ENCODE results near the gene TENT4A.

- TF ChIP-seq, protein P1, sequence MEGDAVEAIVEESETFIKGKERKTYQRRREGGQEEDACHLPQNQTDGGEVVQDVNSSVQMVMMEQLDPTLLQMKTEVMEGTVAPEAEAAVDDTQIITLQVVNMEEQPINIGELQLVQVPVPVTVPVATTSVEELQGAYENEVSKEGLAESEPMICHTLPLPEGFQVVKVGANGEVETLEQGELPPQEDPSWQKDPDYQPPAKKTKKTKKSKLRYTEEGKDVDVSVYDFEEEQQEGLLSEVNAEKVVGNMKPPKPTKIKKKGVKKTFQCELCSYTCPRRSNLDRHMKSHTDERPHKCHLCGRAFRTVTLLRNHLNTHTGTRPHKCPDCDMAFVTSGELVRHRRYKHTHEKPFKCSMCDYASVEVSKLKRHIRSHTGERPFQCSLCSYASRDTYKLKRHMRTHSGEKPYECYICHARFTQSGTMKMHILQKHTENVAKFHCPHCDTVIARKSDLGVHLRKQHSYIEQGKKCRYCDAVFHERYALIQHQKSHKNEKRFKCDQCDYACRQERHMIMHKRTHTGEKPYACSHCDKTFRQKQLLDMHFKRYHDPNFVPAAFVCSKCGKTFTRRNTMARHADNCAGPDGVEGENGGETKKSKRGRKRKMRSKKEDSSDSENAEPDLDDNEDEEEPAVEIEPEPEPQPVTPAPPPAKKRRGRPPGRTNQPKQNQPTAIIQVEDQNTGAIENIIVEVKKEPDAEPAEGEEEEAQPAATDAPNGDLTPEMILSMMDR (IDR thresholded peaks at IDR 0.05): no peak
- TF ChIP-seq POLR2A (IDR thresholded peaks at IDR 0.05): no peak
Measured at GRCh38 chr5:6773342-6774035, 60.3 kb downstream of the TENT4A start.
